Spleen (tissue), 7 donors: Measurements from ENCODE around the gene FAM117A.

Experiments used
- POLR2A ChIP-seq, 3 donors: fragments of 450-650 bp; IDR thresholded peaks; one replicate each; pipeline ENCODE4 v1.5.1; 2017; ENCODE audit warnings: antibody characterized with exemption in 3 of 3, mild to moderate bottlenecking in 1 of 3
- TF ChIP-seq, protein P1 (sequence below), 11 experiments: fragments of 200-600 bp in 7 of 11; fragments of 450-650 bp in 4 of 11; sonication (generic) in 4 of 11; IDR thresholded peaks in 8 of 11; conservative IDR thresholded peaks in 3 of 11; 1 replicate in 7 of 11; 2 replicates in 4 of 11; pipeline versions ENCODE4 v1.4.0 to v1.8.0; 2016 to 2021; ENCODE audit warnings: antibody characterized with exemption in 11 of 11, inconsistent platforms in 4 of 11, mild to moderate bottlenecking in 1 of 11
- donor health status: DM: no; HTN: no; CAD: no; lungs with moderate emphysema.
- donor health status: DM: no; HTN: no; CAD: no.
- donor health status: DM: no; HTN: no; CAD: no.

DNA sequence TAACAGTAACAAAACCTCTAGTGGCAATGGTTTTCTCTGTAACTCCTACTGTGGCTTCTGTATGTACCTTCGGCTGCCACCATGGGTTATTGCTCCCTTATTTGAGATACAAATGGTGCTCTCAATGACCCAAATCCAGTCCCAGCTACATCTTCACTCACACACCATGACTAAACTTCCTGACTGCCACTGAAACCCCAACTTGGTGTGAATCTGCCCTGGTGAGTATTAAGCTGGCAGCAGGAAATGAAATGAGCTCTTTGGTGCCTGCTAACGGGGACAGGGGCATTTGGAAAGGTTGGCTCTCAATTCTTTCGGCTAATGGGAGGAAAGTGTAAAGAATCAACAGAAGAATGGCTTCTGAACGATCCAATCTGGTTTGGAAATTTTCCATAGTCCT is 48.7 kb downstream of the FAM117A start:
- TF ChIP-seq, protein P1, sequence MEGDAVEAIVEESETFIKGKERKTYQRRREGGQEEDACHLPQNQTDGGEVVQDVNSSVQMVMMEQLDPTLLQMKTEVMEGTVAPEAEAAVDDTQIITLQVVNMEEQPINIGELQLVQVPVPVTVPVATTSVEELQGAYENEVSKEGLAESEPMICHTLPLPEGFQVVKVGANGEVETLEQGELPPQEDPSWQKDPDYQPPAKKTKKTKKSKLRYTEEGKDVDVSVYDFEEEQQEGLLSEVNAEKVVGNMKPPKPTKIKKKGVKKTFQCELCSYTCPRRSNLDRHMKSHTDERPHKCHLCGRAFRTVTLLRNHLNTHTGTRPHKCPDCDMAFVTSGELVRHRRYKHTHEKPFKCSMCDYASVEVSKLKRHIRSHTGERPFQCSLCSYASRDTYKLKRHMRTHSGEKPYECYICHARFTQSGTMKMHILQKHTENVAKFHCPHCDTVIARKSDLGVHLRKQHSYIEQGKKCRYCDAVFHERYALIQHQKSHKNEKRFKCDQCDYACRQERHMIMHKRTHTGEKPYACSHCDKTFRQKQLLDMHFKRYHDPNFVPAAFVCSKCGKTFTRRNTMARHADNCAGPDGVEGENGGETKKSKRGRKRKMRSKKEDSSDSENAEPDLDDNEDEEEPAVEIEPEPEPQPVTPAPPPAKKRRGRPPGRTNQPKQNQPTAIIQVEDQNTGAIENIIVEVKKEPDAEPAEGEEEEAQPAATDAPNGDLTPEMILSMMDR (IDR thresholded peaks at IDR 0.05 in 8 of 11, conservative IDR thresholded peaks at IDR 0.05 in 3 of 11) = no peak
- TF ChIP-seq POLR2A (IDR thresholded peaks at IDR 0.05) = no peak
